Naive thymus-derived CD8-positive, alpha-beta T cell (primary cell): ENCODE data around the gene RNF43. TPM values are rescaled to one million over a fixed set of nuclear protein-coding genes. Genes with fewer than 3 reads are reported as not detected.
A peak's percentile ranks its signal among the peaks of the same experiment; 100 is the strongest.

Experiments
- ATAC-seq, 2 donors: fragments of 150-1000 bp; cut with Tn5 transposase in 1 of 2; sonication (Bioruptor Pico), chemical (Tn5 transposase) in 1 of 2; 1 replicate in 1 of 2; 2 replicates in 1 of 2; pipeline ENCODE4 v1.10.0; 2021; ENCODE audit warnings: mild to moderate bottlenecking in 2 of 2, moderate library complexity in 2 of 2
- POLR2A ChIA-PET: fragments of 350-600 bp; sonication (Branson Sonifier 250); formaldehyde crosslinking; loops from one replicate; lab custom pipeline; 2021; ENCODE audit warnings: antibody characterized with exemption; lab: Charles Lee
- DNase-seq, 10 donors: peaks; one replicate each; pipeline versions ENCODE4 v3.0.0 to v3.0.0-alpha.2; 2020 to 2022
- H3K27ac Mint-ChIP-seq, 10 donors: one replicate each; pipeline ENCODE4 v1.8.0; 2020 to 2022; ENCODE audit warnings: mild to moderate bottlenecking in 10 of 10, mixed read lengths in 10 of 10, moderate library complexity in 4 of 10, inconsistent platforms in 1 of 10
- H3K27me3 Mint-ChIP-seq, 5 donors: one replicate each; pipeline ENCODE4 v1.8.0; 2021 to 2022; ENCODE audit warnings: mixed read lengths in 5 of 5
- H3K36me3 Mint-ChIP-seq, 3 donors: one replicate each; pipeline ENCODE4 v1.8.0; 2020 to 2022; ENCODE audit warnings: mixed read lengths in 3 of 3, mild to moderate bottlenecking in 2 of 3, inconsistent platforms in 1 of 3
- H3K4me1 Mint-ChIP-seq, 4 donors: one replicate each; pipeline ENCODE4 v1.8.0; 2021 to 2022; ENCODE audit warnings: mixed read lengths in 4 of 4
- H3K4me3 Mint-ChIP-seq, 10 donors: one replicate each; pipeline ENCODE4 v1.8.0; 2020 to 2022; ENCODE audit warnings: mild to moderate bottlenecking in 10 of 10, mixed read lengths in 10 of 10, moderate library complexity in 6 of 10, inconsistent platforms in 1 of 10
- H3K9me3 Mint-ChIP-seq, 9 donors: one replicate each; pipeline ENCODE4 v1.8.0; 2020 to 2022; ENCODE audit warnings: mixed read lengths in 9 of 9, mild to moderate bottlenecking in 3 of 9, inconsistent platforms in 1 of 9, moderate library complexity in 1 of 9
- polyA plus RNA-seq, 3 donors: library from polyadenylated mRNA; unstranded; fragments of 300-500 nt; fragmentation: Illumina TruSeq; gene quantifications; one replicate each; pipeline ENCODE4 v1.2.3, GENCODE V29; 2021
- total RNA-seq, 8 experiments: library from RNA in 2 of 8; stranded (reverse) in 2 of 8; gene quantifications; one replicate each; pipeline ENCODE4 v1.2.3 and lab custom pipeline; 2021 to 2026

Gene RNF43
- total and polyA plus RNA-seq, 5 experiments from 2014 or later, result 0.07 to 1.7 (median 0.90) TPM

GRCh38 chr17:58386708-58387107 is 30.6 kb downstream of the RNF43 start:
- no peak overlapping the region for H3K4me3 Mint-ChIP-seq
- ATAC-seq, result no peak
- H3K9me3 Mint-ChIP-seq, result no peaks in the 10 kb centered on the region
- H3K36me3 Mint-ChIP-seq, result peaks cover 0 to 4% (median 0%) of the 10 kb centered on the region in 3 donors
- H3K27ac Mint-ChIP-seq, result no peak overlapping the region
- POLR2A ChIA-PET, result no interaction called here
- H3K27me3 Mint-ChIP-seq, result no peaks in the 10 kb centered on the region
- no peak for DNase-seq
- peaks cover 12 to 30% (median 19%) of the 10 kb centered on the region in 4 donors for H3K4me1 Mint-ChIP-seq

- H3K27ac Mint-ChIP-seq, result no peak overlapping the region
- ATAC-seq, result no peak
- POLR2A ChIA-PET, result no interaction called here
- H3K36me3 Mint-ChIP-seq, result peaks cover 0 to 4% (median 0%) of the 10 kb centered on the region in 3 donors
- no peaks in the 10 kb centered on the region for H3K9me3 Mint-ChIP-seq
- no peaks in the 10 kb centered on the region for H3K27me3 Mint-ChIP-seq
- DNase-seq, result no peak
- H3K4me3 Mint-ChIP-seq, result no peak overlapping the region
- peaks cover 18 to 39% (median 22%) of the 10 kb centered on the region in 4 donors for H3K4me1 Mint-ChIP-seq
Observed at GRCh38 chr17:58385359-58385899, 31.9 kb downstream of the RNF43 start.

GRCh38 chr17:58384897-58385296 is 32.4 kb downstream of the RNF43 start:
- Mint-ChIP-seq H3K4me1 (peaks cover 18 to 44% (median 25%) of the 10 kb centered on the region in 4 donors), H3K27me3 (no peaks in the 10 kb centered on the region), H3K4me3 (no peak overlapping the region), H3K27ac (no peak overlapping the region), H3K36me3 (peaks cover 0 to 3% (median 0%) of the 10 kb centered on the region in 3 donors), H3K9me3 (no peaks in the 10 kb centered on the region)
- no peak for ATAC-seq
- no peak for DNase-seq
- POLR2A ChIA-PET, result interaction anchor here (1.0 kb wide), 1 partner anchor 15 kb away, joined by 4 read pairs; no protein-coding TSS in a partner anchor

DNA sequence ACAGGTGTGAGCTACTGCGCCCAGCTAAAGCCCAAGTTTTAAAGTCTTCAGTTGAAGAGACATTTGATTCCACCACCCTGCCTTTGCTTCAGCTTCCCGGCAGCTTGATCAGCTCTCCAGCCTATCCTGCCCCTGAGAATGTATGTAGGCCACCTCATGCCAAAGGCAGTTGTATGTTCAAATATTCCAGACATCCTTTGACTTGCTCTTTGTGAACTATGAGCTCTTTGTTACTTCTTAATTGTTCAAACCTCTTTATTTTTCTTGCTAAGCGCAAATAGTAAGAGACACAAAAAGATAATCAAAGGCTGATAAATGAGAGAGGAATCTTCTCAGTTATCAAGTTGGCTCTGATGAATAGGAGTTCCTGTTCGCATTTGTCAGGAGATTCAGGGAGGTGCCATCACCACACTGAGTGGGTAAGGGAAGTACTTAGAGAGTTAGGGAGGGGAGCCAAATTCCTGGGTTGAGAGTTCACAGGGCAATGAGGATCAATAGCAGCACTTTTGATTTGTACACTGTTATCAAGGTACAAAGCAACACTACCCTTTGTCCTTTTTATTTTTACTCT is 33.4 kb downstream of the RNF43 start:
- H3K27ac Mint-ChIP-seq, result no peak overlapping the region
- H3K36me3 Mint-ChIP-seq, result no peaks in the 10 kb centered on the region
- DNase-seq (no peak), ATAC-seq (no peak)
- peaks cover 24 to 54% (median 34%) of the 10 kb centered on the region in 4 donors for H3K4me1 Mint-ChIP-seq
- H3K9me3 Mint-ChIP-seq, result no peaks in the 10 kb centered on the region
- no peak overlapping the region for H3K4me3 Mint-ChIP-seq
- H3K27me3 Mint-ChIP-seq, result no peaks in the 10 kb centered on the region
- POLR2A ChIA-PET, result interaction anchor here (1.0 kb wide), 1 partner anchor 16 kb away, joined by 4 read pairs; no protein-coding TSS in a partner anchor

GRCh38 chr17:58382872-58383242 is 34.5 kb downstream of the RNF43 start:
- no peak overlapping the region for H3K4me3 Mint-ChIP-seq
- no peaks in the 10 kb centered on the region for H3K27me3 Mint-ChIP-seq
- H3K27ac Mint-ChIP-seq, result peak overlapping the region in 8 of 10 donors; percentile 21 to 79 (median 60)
- DNase-seq (no peak), ATAC-seq (no peak)
- no peaks in the 10 kb centered on the region for H3K36me3 Mint-ChIP-seq
- POLR2A ChIA-PET, result interaction anchor here (0.6 to 2.0 kb wide), 2 partner anchors 51 to 110 kb away, joined by 4 read pairs; no protein-coding TSS in a partner anchor
- peaks cover 23 to 58% (median 36%) of the 10 kb centered on the region in 4 donors for H3K4me1 Mint-ChIP-seq
- no peaks in the 10 kb centered on the region for H3K9me3 Mint-ChIP-seq

DNA sequence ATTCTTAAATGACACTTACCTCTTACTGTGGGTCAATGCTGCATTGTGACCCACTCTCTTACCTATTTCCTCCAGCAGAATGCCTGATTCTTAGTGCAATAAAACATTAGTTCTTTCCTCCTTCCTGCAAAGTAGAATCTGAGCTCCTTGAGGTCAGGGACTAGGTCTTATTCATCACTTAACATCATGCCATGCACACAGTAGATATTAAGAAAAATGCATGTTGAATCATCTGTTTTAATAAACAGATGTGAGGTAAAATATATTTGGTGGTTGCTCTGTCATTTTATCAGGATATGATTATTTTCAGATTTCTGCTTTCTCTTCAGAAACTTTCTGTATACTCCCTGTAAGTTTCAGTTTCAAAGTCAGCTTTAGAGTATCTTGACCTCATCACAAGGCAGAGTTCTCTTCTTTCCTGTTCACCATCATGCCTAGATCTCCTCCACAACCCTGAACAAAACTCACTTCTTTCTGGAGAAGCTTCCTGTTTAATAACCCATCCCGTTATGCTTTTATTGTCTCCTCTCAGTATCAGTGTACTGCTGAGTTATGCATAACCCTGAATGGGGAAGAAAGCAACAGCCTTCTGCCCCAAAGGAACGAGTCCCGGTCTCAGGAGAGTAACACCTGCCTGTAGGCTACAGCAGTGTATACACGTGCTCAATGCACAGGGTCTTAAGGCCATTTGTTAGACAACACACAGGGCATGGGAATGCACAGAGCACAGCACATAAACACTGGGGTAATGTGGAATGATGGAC is 35.0 kb downstream of the RNF43 start:
- Mint-ChIP-seq H3K4me3 (peak overlapping the region in 8 of 10 donors; percentile 0 to 43 (median 22)), H3K4me1 (peaks cover 28 to 60% (median 41%) of the 10 kb centered on the region in 4 donors), H3K9me3 (no peaks in the 10 kb centered on the region), H3K27me3 (no peaks in the 10 kb centered on the region), H3K36me3 (no peaks in the 10 kb centered on the region), H3K27ac (peak overlapping the region; percentile 21 to 79 (median 64))
- ATAC-seq, result peak in 1 of 2 donors; percentile 54
- DNase-seq, result peak in 1 of 10 donors; percentile 15
- POLR2A ChIA-PET, result interaction anchor here (0.6 to 2.0 kb wide), 2 partner anchors 50 to 111 kb away, joined by 4 read pairs; no protein-coding TSS in a partner anchor

- Mint-ChIP-seq H3K36me3 (no peaks in the 10 kb centered on the region), H3K27me3 (no peaks in the 10 kb centered on the region), H3K4me3 (peak overlapping the region in 1 of 10 donors; percentile 43), H3K9me3 (no peaks in the 10 kb centered on the region), H3K27ac (peak overlapping the region; percentile 21 to 90 (median 64)), H3K4me1 (peaks cover 29 to 62% (median 46%) of the 10 kb centered on the region in 4 donors)
- no peak for ATAC-seq
- POLR2A ChIA-PET, result interaction anchor here (2.0 kb wide), 1 partner anchor 49 kb away, joined by 4 read pairs; no protein-coding TSS in a partner anchor
- DNase-seq, result no peak
Observed at GRCh38 chr17:58381124-58382035, 36.0 kb downstream of the RNF43 start.

- peak overlapping the region in 1 of 10 donors; percentile 12 for H3K4me3 Mint-ChIP-seq
- H3K27ac Mint-ChIP-seq, result peak overlapping the region in 4 of 10 donors; percentile 1 to 90 (median 46)
- H3K36me3 Mint-ChIP-seq, result no peaks in the 10 kb centered on the region
- DNase-seq, result no peak
- no peaks in the 10 kb centered on the region for H3K9me3 Mint-ChIP-seq
- peaks cover 29 to 62% (median 46%) of the 10 kb centered on the region in 4 donors for H3K4me1 Mint-ChIP-seq
- H3K27me3 Mint-ChIP-seq, result no peaks in the 10 kb centered on the region
- POLR2A ChIA-PET, result interaction anchor here (0.8 to 2.0 kb wide), 2 partner anchors 36 to 48 kb away, joined by 3 to 4 read pairs; no protein-coding TSS in a partner anchor
- ATAC-seq, result no peak
Observed at GRCh38 chr17:58380207-58381123, 36.9 kb downstream of the RNF43 start.

DNA sequence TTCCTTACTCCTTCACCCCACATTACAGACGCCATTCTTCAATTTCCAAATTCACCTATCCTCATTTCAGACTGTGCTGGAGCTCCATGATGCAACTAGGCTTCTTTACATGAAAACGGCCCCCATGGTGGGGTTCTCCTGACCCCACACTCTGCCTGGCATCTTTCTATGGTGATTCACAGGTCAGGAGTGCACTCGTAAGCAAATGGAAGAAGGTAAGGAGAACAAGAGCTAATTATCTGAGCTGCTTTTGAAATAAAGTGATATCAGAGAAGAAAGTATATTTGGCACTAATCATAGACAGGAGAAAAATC is 37.9 kb downstream of the RNF43 start:
- DNase-seq (no peak), ATAC-seq (no peak)
- Mint-ChIP-seq H3K27ac (peak overlapping the region in 5 of 10 donors; percentile 12 to 53 (median 36)), H3K4me3 (peak overlapping the region in 7 of 10 donors; percentile 18 to 59 (median 33)), H3K9me3 (no peaks in the 10 kb centered on the region), H3K4me1 (peaks cover 31 to 56% (median 46%) of the 10 kb centered on the region in 4 donors), H3K36me3 (no peaks in the 10 kb centered on the region), H3K27me3 (no peaks in the 10 kb centered on the region)
- POLR2A ChIA-PET, result interaction anchor here (0.8 to 1.2 kb wide), 2 partner anchors 28 to 35 kb away, joined by 3 read pairs; partner anchors contain the start of gene SUPT4H1

- DNase-seq (peak in 1 of 10 donors; percentile 27), ATAC-seq (peak; percentile 38 to 71)
- H3K27me3 Mint-ChIP-seq, result no peaks in the 10 kb centered on the region
- peak overlapping the region in 7 of 10 donors; percentile 12 to 71 (median 36) for H3K27ac Mint-ChIP-seq
- POLR2A ChIA-PET, result interaction anchor here (1.0 to 1.2 kb wide), 2 partner anchors 27 to 125 kb away, joined by 3 read pairs; partner anchors contain the start of gene SUPT4H1
- peak overlapping the region in 7 of 10 donors; percentile 18 to 59 (median 33) for H3K4me3 Mint-ChIP-seq
- peaks cover 31 to 52% (median 45%) of the 10 kb centered on the region in 4 donors for H3K4me1 Mint-ChIP-seq
- no peaks in the 10 kb centered on the region for H3K36me3 Mint-ChIP-seq
- H3K9me3 Mint-ChIP-seq, result no peaks in the 10 kb centered on the region
Observed at GRCh38 chr17:58378733-58379510, 38.4 kb downstream of the RNF43 start.
